DOHH2 (cell line): ENCODE measurements around the gene TCOF1.

Source experiments
- CTCF ChIP-seq: fragments of 200-600 bp; sonication (generic); IDR thresholded peaks from one replicate; pipeline ENCODE4 v1.5.1; 2014; ENCODE audit warnings: antibody characterized with exemption, mild to moderate bottlenecking, low read depth, low read length; ENCODE audit not compliant: poor library complexity, severe bottlenecking
- EZH2phosphoT487 ChIP-seq: fragments of 200-600 bp; sonication (generic); IDR thresholded peaks from 2 replicates; pipeline ENCODE4 v1.6.1; 2017; ENCODE audit warnings: borderline replicate concordance, mild to moderate bottlenecking, antibody characterized with exemption, low read length, moderate library complexity, mixed read lengths

- TF ChIP-seq CTCF (no peak), EZH2phosphoT487 (no peak)
Measured at GRCh38 chr5:150404535-150404934, 47.0 kb downstream of the TCOF1 start.
